HepG2 (cell line): ENCODE measurements around the gene TK1. TPM values are rescaled to one million over a fixed set of nuclear protein-coding genes. Genes with fewer than 3 reads are reported as not detected.
A peak's percentile ranks its signal among the peaks of the same experiment; 100 is the strongest.

ENCODE experiments used
- ATAC-seq: fragments of 200-7000 bp; cut with Tn5 transposase; 3 replicates; pipeline ENCODE4 v1.9.1; 2020; ENCODE audit warnings: mild to moderate bottlenecking, moderate library complexity
- BruUV-seq: library from RNA; stranded (reverse); fragments of 400-500 nt; replicated peaks from 2 replicates; lab custom pipeline; 2021; lab: Mats Ljungman, UMichigan
- CTCF ChIA-PET: fragments of 300-600 bp; formaldehyde crosslinking; extraction: SDS; loops from one replicate; lab custom pipeline; 2021; ENCODE audit warnings: low total read pairs, inconsistent platforms, low intra/inter-chr PET ratio; lab: Yijun Ruan, JAX
- POLR2A ChIA-PET: fragments of 350-600 bp; sonication (Branson Sonifier 250); formaldehyde crosslinking; loops from one replicate; lab custom pipeline; 2020; ENCODE audit warnings: antibody characterized with exemption, inconsistent platforms; lab: Yijun Ruan, JAX
- DNase-seq: peaks from one replicate; pipeline ENCODE4 v3.0.0-alpha.2; 2015; ENCODE audit warnings: low spot score
- FAIRE-seq: peaks from 3 replicates; lab custom pipeline; 2011; peaks lifted over from hg19 to GRCh38; lab: Jason Lieb, UNC
- H2AFZ ChIP-seq: one replicate; pipeline ENCODE4 v1.6.1; 2011; ENCODE audit warnings: low read length, inconsistent platforms
- H3K27ac ChIP-seq: fragments of 300-600 bp; 3 replicates; pipeline ENCODE4 v1.8.0; 2011; ENCODE audit warnings: mixed run types, mild to moderate bottlenecking, mixed read lengths, low read length, inconsistent platforms; ENCODE audit not compliant: insufficient read depth; ENCODE audit errors: extremely low read length
- H3K27me3 ChIP-seq, 2 experiments: fragments of 200-600 bp in 1 of 2; 2 replicates in 1 of 2; 3 replicates in 1 of 2; pipeline versions ENCODE4 v1.6.0 to v1.8.0; 2011; ENCODE audit warnings: low read length in 2 of 2, mild to moderate bottlenecking in 2 of 2, moderate library complexity in 2 of 2, inconsistent platforms in 1 of 2; ENCODE audit not compliant: insufficient read depth in 2 of 2, control insufficient read depth in 1 of 2
- H3K36me3 ChIP-seq, 2 experiments: fragments of 200-600 bp in 1 of 2; replicated peaks in 1 of 2; 2 replicates in 1 of 2; 3 replicates in 1 of 2; pipeline versions ENCODE4 v1.5.1 to v1.8.0; 2011; ENCODE audit warnings: low read length in 2 of 2, inconsistent platforms in 1 of 2; ENCODE audit not compliant: insufficient read depth in 2 of 2, control insufficient read depth in 1 of 2
- H3K4me1 ChIP-seq: 2 replicates; pipeline ENCODE4 v1.5.1; 2012; ENCODE audit warnings: low read length, inconsistent platforms; ENCODE audit not compliant: insufficient read depth
- H3K4me2 ChIP-seq: 2 replicates; pipeline ENCODE4 v1.6.0; 2011; ENCODE audit warnings: low read depth, low read length, inconsistent platforms
- H3K4me3 ChIP-seq, 3 experiments: fragments of 200-600 bp in 1 of 3; sonication (generic), shearing (Covaris generic) in 1 of 3; replicated peaks in 1 of 3; 2 replicates each; pipeline ENCODE4 v1.5.1; 2011 to 2016; ENCODE audit warnings: low read length in 3 of 3, inconsistent platforms in 2 of 3, low read depth in 2 of 3, mild to moderate bottlenecking in 2 of 3, control low read depth in 1 of 3, mixed read lengths in 1 of 3; ENCODE audit not compliant: insufficient read depth in 1 of 3
- H3K79me2 ChIP-seq: one replicate; pipeline ENCODE4 v1.6.1; 2011; ENCODE audit warnings: low read length, inconsistent platforms; ENCODE audit not compliant: insufficient read depth
- H3K9ac ChIP-seq: 2 replicates; pipeline ENCODE4 v1.6.0; 2011; ENCODE audit warnings: mild to moderate bottlenecking, low read depth, low read length, inconsistent platforms; ENCODE audit not compliant: insufficient read depth
- H3K9me3 ChIP-seq: 2 replicates; pipeline ENCODE4 v1.5.1; 2012; ENCODE audit warnings: mild to moderate bottlenecking, low read length
- H4K20me1 ChIP-seq: 2 replicates; pipeline ENCODE4 v1.6.0; 2011; ENCODE audit warnings: inconsistent platforms, mild to moderate bottlenecking, low read length, moderate library complexity; ENCODE audit not compliant: insufficient read depth
- AHR ChIP-seq: IDR thresholded peaks from 2 replicates; pipeline ENCODE4 v1.6.1; 2018; ENCODE audit warnings: missing genetic modification reagents, missing compliant biosample characterization
- CHCHD3 ChIP-seq: sonication (generic); formaldehyde crosslinking; IDR thresholded peaks from 2 replicates; pipeline ENCODE4 v1.8.0; 2022; ENCODE audit warnings: mild to moderate bottlenecking, missing genetic modification reagents, moderate library complexity
- EED ChIP-seq: sonication (generic); formaldehyde crosslinking; IDR thresholded peaks from 2 replicates; pipeline ENCODE4 v1.5.0; 2020; ENCODE audit warnings: mild to moderate bottlenecking, missing genetic modification reagents
- HNRNPLL ChIP-seq: fragments of 200-400 bp; formaldehyde crosslinking; IDR thresholded peaks from 2 replicates; pipeline ENCODE4 v1.6.1; 2017; ENCODE audit warnings: mild to moderate bottlenecking, low read depth, low read length; ENCODE audit not compliant: poor library complexity, severe bottlenecking
- KDM3A ChIP-seq: IDR thresholded peaks from 2 replicates; pipeline ENCODE4 v1.6.1; 2018; ENCODE audit warnings: low read depth, missing compliant biosample characterization
- MIER2 ChIP-seq: IDR thresholded peaks from 2 replicates; pipeline ENCODE4 v1.6.1; 2016; ENCODE audit warnings: missing biosample characterization, missing genetic modification reagents
- NONO ChIP-seq, 2 experiments: fragments of 450-650 bp in 1 of 2; sonication (generic) in 1 of 2; formaldehyde crosslinking in 1 of 2; IDR thresholded peaks in 1 of 2; conservative IDR thresholded peaks in 1 of 2; 2 replicates each; pipeline versions ENCODE4 v1.6.1 to v1.8.0; 2017 to 2022; ENCODE audit warnings: mild to moderate bottlenecking in 1 of 2, missing genetic modification reagents in 1 of 2, moderate library complexity in 1 of 2
- SMC3 ChIP-seq: IDR thresholded peaks from 2 replicates; pipeline ENCODE4 v1.6.1; 2011; ENCODE audit warnings: low read length, improper control_type of control experiment
- SP2 ChIP-seq: sonication (generic); formaldehyde crosslinking; IDR thresholded peaks from 2 replicates; pipeline ENCODE4 v1.5.1; 2020; ENCODE audit warnings: mild to moderate bottlenecking, missing genetic modification reagents
- TBX2 ChIP-seq: sonication (generic); formaldehyde crosslinking; IDR thresholded peaks from 2 replicates; pipeline ENCODE4 v1.5.0; 2020; ENCODE audit warnings: missing genetic modification reagents, mild to moderate bottlenecking, borderline replicate concordance
- TCF12 ChIP-seq, 2 experiments: fragments of 450-650 bp in 1 of 2; sonication (generic) in 1 of 2; formaldehyde crosslinking in 1 of 2; IDR thresholded peaks; 2 replicates each; pipeline versions ENCODE4 v1.6.1 to v1.8.0; 2017 to 2022; ENCODE audit warnings: antibody characterized with exemption in 1 of 2, mild to moderate bottlenecking in 1 of 2, missing genetic modification reagents in 1 of 2, moderate library complexity in 1 of 2
- THYN1 ChIP-seq: sonication (generic); formaldehyde crosslinking; IDR thresholded peaks from 2 replicates; pipeline ENCODE4 v1.8.1; 2023; ENCODE audit warnings: low read depth, mild to moderate bottlenecking, moderate library complexity, missing genetic modification reagents, borderline replicate concordance
- U2AF1 ChIP-seq: fragments of 200-400 bp; formaldehyde crosslinking; optimal IDR thresholded peaks from 2 replicates; pipeline ENCODE3; 2017; ENCODE audit warnings: mild to moderate bottlenecking, low read depth, low read length
- UBTF ChIP-seq: sonication (generic); formaldehyde crosslinking; IDR thresholded peaks from 2 replicates; pipeline ENCODE4 v1.4.0; 2020; ENCODE audit warnings: mild to moderate bottlenecking, missing genetic modification reagents
- ZFP62 ChIP-seq: sonication (generic); formaldehyde crosslinking; IDR thresholded peaks from 2 replicates; pipeline ENCODE4 v1.4.0; 2020; ENCODE audit warnings: missing genetic modification reagents
- ZNF205 ChIP-seq: IDR thresholded peaks from 2 replicates; pipeline ENCODE4 v1.6.1; 2018; ENCODE audit warnings: missing biosample characterization, missing genetic modification reagents
- ZNF276 ChIP-seq: sonication (generic); formaldehyde crosslinking; IDR thresholded peaks from 2 replicates; pipeline ENCODE4 v1.4.0; 2020; ENCODE audit warnings: mild to moderate bottlenecking, low read depth, missing genetic modification reagents
- ZNF639 ChIP-seq: conservative IDR thresholded peaks from 2 replicates; pipeline ENCODE4 v1.6.1; 2018; ENCODE audit warnings: missing genetic modification reagents
- ZNF788 ChIP-seq: sonication (generic); formaldehyde crosslinking; IDR thresholded peaks from 2 replicates; pipeline ENCODE4 v1.5.0; 2020; ENCODE audit warnings: mild to moderate bottlenecking, missing genetic modification reagents, borderline replicate concordance
- WGBS: methylation state at CpG from one replicate; pipeline ENCODE4 v1.1.6; 2017; ENCODE audit warnings: low lambda C conversion rate; 5-methylcytosine and 5-hydroxymethylcytosine counted together
- in situ Hi-C: cut with HindIII; loops from 2 replicates; pipeline ENCODE4 v1.10.0; 2017; ENCODE audit warnings: low pct_unique_long_range_greater_than_20kb; ENCODE audit not compliant: extremely low pct_ligation_motif_present
- intact Hi-C: fragments of 100-400 bp; cut with micrococcal nuclease; formaldehyde crosslinking; loops from one replicate; pipeline ENCODE4 v1.10.0; 2022; ENCODE audit not compliant: unreplicated experiment
- polyA plus RNA-seq, 8 experiments: library from polyadenylated mRNA; depleted of rRNA in 3 of 8; stranded (reverse) in 7 of 8; unstranded in 1 of 8; fragments of >200 nt; fragmentation: Illumina TruSeq in 4 of 8; extraction: Trizol in 4 of 8; gene quantifications; 2 replicates each; pipeline versions ENCODE4 v1.2.1 to v1.2.3, GENCODE V29; 2011 to 2016; ENCODE audit warnings: low read depth in 4 of 8, missing spikeins in 1 of 8, mixed read lengths in 1 of 8; ENCODE audit not compliant: insufficient read depth in 1 of 8
- total RNA-seq, 5 experiments: library from RNA; depleted of rRNA; stranded (reverse); fragments of >200 nt; fragmentation: Illumina TruSeq; extraction: Trizol; gene quantifications; 2 replicates each; pipeline ENCODE4 v1.2.3, GENCODE V29; 2016; ENCODE audit warnings: low read depth in 1 of 5

TK1 gene
- total and polyA plus RNA-seq, 2 of the 13 experiments (the other 11 are each of a cell fraction or from before 2014, with no cell fraction given), result 45.0 to 96.0 TPM

- Histone ChIP-seq H4K20me1 (peaks cover 3% of the 10 kb centered on the region; the same call in 1 of the 2 replicates), H3K4me1 (peaks cover 68% of the 10 kb centered on the region), H3K36me3 (peaks cover 7 to 14% of the 10 kb centered on the region in 2 experiments; a peak in 4 of 5 replicates), H3K27ac (peak overlapping the region; percentile 6), H2AFZ (no peak overlapping the region), H3K79me2 (peaks cover 17% of the 10 kb centered on the region), H3K9ac (0 out of 2 replicates have a peak overlapping the region, but pooled peaks have one; percentile 4), H3K4me3 (peak overlapping the region; percentile 2 to 49 (median 35); a peak in 4 of 6 replicates), H3K27me3 (no peaks in the 10 kb centered on the region), H3K9me3 (no peaks in the 10 kb centered on the region), H3K4me2 (peak overlapping the region; percentile 90)
- DNase-seq, result no peak
- 7% methylated on average over 5 of the region's 5 CpGs for WGBS
- intact Hi-C loops (no loop called here), in situ Hi-C loops (no loop called here)
- ChIA-PET CTCF (no interaction called here), POLR2A (interaction anchor here (1.2 to 4.4 kb wide), 2 partner anchors 8 to 57 kb away, joined by 4 to 57 read pairs; partner anchors contain the start of genes AFMID and TK1)
- ATAC-seq, result no peak
- no peak for FAIRE-seq
- BruUV-seq, result no TSS peak
- TF ChIP-seq THYN1 (CRISPR knock-in tag) (0 out of 2 replicates have a peak, but pooled peaks have one; percentile 54), ZNF205 (CRISPR knock-in tag) (peak; percentile 61; the same call in 1 of the 2 replicates), UBTF (no peak), MIER2 (CRISPR knock-in tag) (no peak), NONO (IDR thresholded peaks at IDR 0.05) (no peak), NONO (CRISPR knock-in tag; conservative IDR thresholded peaks at IDR 0.05) (0 out of 2 replicates have a peak, but pooled peaks have one; percentile 13), SP2 (CRISPR knock-in tag) (0 out of 2 replicates have a peak, but pooled peaks have one; percentile 2), TBX2 (0 out of 2 replicates have a peak, but pooled peaks have one; percentile 60), EED (peak; percentile 91; the same call in 1 of the 2 replicates), TCF12 (IDR thresholded peaks at IDR 0.05) (no peak), TCF12 (CRISPR knock-in tag; IDR thresholded peaks at IDR 0.05) (no peak), CHCHD3 (CRISPR knock-in tag) (no peak), KDM3A (CRISPR knock-in tag) (no peak), AHR (CRISPR knock-in tag) (peak; percentile 28; the same call in 1 of the 2 replicates), ZFP62 (CRISPR knock-in tag) (no peak), SMC3 (no peak), ZNF788 (CRISPR knock-in tag) (peak; percentile 73; the same call in 1 of the 2 replicates), HNRNPLL (no peak), ZNF639 (CRISPR knock-in tag) (no peak), U2AF1 (peak; percentile 78), ZNF276 (CRISPR knock-in tag) (no peak)
These were observed 56.8 kb downstream of the TK1 start for GRCh38 chr17:78130090-78130436.
